NCI-H2029 (cell line): ENCODE data around the gene ATAT1.
"Not testable (repeated sequence)": the region's sequence is repeated elsewhere in the genome, so short reads cannot be mapped to it uniquely, and the experiment has no call there.

Experiments
- DNase-seq: peaks from one replicate; lab custom pipeline; 2025; lab: John Stamatoyannopoulos, UW

Gene ATAT1

DNA sequence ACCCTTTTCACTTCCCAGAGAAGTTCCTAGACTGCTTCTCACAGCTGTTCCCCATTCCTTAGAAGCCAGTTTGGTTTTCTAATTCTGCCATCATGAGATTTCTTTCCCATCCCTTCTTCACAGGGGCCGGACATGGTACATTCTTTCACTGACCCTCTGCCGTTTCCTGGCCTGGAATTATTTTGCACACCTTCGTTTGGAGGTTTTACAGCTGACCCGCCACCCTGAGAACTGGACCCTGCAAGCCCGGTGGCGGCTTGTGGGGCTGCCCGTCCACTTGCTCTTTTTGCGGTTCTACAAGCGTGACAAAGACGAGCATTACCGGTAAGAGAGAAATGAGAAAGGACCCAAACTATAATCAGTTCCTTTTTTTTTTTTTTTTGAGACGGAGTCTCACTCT is 24.5 kb downstream of the ATAT1 start:
- no peak for DNase-seq

DNA sequence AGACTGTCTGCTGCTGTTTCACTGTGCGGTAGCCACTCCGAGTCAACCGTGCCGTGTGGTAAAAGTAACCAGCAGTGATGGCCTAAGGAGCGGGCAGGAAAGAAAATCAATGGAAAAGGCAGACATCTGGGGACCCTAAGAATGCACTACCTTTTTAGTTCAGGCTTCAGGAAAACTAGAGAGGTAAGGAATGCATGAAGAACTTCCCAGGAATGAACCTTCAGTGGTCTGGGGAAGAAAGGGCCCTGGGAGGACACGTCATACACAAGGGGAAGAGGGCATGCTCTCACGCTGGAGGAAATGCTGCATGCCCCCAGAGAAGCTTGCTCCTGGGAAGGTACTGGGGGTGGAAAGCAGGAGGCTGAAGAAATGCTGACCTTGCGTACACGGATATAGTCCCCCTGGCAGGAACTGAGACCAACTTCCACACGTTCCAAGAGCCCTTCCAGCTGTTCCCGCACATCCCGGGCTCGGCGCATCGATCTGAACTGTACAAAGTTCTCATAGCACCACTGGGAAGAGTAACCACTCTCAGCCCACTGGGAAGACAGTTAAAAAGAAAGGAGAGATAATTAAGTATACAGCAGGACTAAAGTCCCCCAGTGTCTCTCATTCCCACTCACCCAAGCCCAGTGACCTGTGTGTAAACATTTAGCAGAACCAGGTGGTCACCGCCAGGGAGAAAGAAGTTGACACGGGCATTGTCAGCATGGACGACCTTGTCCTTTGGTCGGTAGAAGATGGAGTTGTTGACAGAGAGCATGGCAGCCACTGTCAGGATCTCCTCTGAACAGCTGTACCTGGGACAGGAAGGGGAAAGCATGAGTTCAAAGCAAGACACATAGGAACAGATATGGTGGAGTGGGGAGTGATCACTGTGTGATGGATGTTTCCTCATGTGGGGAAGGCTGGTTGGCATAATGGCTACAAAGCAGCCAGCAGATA is 28.4 kb downstream of the ATAT1 start:
- no peak for DNase-seq

GRCh38 chr6:30655743-30656094 is 29.0 kb downstream of the ATAT1 start:
- no peak for DNase-seq

DNA sequence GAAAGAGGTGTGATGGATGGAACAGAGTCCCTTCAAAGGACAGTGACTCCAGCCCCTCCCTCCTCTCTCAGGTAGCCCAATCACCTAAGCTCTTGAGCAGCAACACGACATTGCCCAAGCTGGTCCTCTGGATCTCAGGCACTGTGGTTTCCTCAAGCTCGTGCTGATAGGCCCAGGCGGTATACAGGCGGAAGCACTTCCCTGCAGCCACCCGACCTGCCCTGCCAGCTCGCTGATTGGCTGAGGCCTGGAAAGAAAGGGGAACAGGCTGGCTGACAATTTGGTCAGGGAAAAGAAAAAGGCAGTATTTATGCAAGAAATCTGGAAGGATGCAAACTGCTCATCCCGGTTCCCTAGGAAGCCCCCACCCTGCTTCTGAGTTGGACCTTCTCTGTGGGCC is 29.8 kb downstream of the ATAT1 start:
- no peak for DNase-seq

GRCh38 chr6:30657454-30657853 is 30.8 kb downstream of the ATAT1 start:
- DNase-seq: no peak

DNA sequence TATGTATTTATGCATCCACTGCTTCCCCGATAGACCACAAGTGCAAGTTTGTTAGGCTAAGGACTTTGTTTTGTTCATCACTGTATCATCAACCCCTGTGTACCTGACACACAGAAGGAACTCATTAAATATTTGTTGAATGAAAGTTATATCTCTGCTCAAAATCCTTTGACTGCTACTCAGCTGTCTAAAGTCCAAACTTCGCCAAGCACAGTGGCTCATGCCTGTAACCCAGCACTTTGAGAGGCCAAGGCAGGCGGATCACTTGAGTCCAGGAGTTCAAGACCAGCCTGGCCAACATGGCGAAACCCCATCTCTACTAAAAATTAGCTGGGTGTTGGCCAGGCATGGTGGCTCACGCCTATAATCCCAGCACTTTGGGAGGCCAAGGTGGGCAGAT is 31.2 kb downstream of the ATAT1 start:
- DNase-seq: not testable (repeated sequence)

DNA sequence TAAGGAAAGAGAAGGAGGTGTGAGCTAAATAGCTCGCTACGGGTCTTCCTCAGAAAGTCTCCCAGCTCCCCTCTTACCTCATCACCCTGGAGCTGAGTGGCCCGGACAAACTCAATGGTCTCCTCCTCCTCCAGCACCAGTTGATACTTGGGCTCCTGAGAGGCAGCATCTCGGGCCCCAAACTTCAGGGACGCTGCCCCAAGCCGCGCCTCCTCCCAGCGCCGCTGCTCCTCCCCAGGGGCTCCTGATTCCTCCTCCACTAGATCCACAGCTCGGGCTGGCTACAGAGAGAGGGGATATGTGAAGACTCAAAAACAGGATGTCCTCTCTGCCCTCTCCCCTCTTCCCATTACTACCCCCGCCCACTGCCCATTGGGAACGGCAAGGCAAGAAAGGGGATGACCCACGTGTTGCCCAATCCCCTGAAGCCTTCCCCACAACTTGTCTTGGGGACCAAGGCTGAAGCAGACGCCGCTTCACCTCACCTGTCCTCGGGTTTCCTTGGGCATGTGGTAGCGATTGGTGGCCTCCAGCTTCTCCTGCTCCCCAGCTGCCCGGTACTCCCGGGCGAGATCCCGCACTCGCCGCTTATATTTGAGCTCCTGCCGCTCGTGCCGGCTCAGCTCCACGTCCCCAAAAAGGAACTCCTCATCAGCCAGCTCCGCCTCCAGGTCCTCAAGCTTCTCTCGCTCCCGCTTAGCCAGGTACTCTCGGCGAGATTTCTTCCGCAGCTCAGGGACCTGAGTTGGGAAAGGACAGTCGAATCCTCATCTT is 38.5 kb downstream of the ATAT1 start:
- no peak for DNase-seq

- DNase-seq: not testable (repeated sequence)
These were observed 39.6 kb downstream of the ATAT1 start for GRCh38 chr6:30666300-30666699.

DNA sequence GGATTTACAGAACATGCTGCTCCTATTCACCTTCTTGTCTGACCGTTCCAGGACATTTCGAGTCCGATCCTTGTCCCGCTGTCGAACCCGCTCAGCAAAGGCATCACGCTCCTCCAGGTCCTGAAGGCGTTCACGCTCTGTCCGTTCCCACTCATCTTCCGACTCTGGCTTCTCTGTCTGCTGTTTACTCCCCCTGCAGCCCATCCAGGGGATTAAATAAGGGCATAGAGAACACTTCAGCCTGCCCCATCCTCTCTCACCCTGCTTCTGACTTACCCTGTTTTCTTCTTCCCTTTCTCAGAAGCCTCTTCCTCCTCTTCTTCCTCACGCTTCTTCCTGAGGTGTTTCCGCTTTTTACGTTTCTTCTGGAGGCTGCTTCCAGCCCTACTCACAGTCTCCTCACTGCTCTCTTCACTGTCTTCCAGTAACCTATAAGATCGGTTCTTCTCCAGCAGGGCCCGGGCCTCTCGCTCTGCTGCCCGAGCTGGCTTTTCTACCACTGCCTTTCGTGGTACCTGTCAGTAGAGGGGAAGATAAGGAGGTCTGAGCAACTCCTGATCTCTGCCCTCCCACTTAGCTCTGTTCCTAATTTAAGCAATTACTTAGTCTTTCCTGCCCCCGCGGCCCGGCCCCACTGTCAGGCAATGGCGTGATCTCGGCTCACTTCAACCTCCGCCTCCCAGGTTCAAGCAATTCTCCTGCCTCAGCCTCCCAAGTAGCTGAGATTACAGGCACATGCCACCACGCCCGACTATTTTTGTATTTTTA is 44.3 kb downstream of the ATAT1 start:
- no peak for DNase-seq

DNA sequence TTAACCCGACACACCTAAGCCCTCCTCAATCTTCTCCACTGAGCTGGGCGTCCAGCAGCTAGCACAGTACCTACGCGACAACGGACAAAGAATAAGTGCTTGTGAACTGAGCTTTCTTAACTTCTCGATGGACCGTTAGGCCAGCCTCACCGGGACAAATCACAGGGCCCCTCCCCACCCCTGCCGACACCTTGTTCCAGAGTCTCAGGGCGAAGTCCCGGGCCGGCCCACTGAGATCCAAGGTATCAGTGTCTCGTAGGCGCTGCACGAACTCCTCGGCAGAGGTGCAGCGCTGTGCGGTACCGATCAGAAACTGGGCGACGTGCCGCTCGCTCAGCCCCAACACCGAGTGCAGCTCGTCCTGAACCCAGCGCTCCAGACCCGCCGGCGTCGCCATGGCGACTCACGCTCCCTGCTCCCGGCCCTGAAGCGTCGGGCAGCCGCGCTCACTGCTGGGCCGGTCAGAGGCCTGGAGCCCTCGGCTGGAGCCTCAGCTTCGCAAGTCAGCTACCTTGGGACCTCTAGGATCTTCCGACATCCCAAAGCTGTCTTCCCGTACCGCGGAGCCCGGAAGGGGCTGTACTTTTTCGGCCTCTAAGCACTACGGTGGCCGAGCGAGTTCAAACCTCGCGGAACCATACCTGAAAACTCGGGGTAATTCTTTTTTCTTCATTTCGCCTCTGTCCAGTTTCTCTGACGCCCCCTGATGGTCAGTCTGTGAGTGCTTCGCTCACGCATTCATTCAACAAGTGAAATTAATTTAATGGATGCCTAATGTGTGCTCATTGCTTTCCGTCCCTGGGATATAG is 46.0 kb downstream of the ATAT1 start, which contains the start of gene DHX16:
Gene DHX16, minus strand, starts transcription at position 562 of the 809 bp plus-strand sequence. Its CDS starts 165 bp downstream, at position 397.
- peak; percentile 76 for DNase-seq

DNA sequence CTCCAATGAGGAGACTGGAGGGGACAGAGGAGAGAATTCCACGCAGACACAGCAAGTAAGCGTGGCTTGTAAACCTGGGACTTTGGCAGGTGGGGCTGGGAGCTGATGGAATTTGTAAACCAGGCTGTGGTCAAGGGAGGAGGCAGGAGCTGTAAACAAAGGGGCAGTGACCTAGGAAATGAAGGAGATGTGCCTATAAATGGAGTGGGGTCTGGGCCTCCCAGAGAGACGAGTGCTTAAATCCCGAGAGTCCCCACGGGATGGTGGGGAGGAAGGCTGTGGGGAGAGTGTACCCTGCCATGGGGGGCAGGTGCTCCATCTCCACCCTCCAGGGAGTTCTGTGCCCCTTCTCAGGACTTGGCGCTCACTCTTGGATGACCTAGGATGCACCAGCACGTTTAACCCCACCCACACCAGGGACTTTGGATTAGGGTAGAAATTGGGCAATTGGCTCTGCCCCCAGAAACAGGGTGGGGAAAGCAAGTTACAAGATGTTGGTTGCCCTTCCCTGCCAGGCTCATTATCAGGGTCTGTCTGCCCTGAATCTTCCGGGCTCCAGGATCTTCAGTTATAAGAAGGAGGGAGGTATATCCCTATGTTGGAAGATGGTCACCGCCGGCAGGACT is 50.1 kb downstream of the ATAT1 start:
- DNase-seq: no peak

- DNase-seq: peak; percentile 63
These were observed 52.5 kb downstream of the ATAT1 start for GRCh38 chr6:30678964-30679726.

GRCh38 chr6:30679765-30680535 is 53.3 kb downstream of the ATAT1 start:
- no peak for DNase-seq

- no peak for DNase-seq
These were observed 55.1 kb downstream of the ATAT1 start for GRCh38 chr6:30681766-30682142.

DNA sequence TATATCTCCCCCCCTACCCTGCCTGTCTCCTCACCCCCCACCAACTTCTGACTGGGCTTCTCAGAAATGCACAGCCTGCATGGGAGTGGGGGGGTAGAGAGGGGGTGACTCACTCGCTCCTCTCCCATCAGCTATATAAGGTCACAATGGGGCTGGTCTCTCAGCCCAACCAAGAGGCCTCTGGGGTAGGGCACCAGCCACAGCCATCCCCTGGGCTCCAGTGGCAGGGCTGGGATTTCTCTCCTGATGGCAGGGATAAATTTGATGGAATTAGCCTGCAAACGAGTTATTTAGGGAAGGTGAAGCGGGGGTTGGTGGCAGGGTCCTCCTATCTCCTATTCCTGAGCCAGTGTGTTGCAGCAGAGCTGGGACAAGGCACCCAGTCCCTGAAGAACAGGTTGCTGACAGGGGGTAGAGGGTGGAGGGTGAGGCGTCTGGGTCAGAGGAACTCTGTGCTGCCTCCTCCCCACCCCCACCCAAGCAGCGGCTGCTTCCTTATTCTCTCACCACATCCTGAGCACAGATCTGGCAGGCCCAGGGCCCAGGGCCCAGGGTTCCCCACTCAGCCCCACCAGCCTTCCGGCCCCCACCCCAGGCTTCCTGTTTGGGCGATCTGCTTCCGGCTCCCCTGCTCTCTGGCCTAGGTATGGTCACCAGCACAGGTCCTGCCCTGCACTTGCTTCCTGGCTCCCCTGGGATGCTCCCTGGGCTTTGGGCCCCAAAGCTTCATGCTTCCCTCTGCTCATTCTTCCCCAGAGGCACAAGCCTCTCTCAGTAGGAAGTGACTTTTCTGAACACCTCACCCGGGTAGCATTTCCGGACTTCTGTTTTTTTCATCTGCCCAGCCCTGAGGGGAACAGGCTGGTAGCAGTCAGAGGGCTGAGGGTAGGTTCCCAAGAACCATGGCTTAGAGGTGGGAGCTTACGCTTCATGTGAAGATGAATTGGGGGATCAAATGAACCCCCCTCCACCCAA is 55.8 kb downstream of the ATAT1 start:
- DNase-seq: no peak

DNA sequence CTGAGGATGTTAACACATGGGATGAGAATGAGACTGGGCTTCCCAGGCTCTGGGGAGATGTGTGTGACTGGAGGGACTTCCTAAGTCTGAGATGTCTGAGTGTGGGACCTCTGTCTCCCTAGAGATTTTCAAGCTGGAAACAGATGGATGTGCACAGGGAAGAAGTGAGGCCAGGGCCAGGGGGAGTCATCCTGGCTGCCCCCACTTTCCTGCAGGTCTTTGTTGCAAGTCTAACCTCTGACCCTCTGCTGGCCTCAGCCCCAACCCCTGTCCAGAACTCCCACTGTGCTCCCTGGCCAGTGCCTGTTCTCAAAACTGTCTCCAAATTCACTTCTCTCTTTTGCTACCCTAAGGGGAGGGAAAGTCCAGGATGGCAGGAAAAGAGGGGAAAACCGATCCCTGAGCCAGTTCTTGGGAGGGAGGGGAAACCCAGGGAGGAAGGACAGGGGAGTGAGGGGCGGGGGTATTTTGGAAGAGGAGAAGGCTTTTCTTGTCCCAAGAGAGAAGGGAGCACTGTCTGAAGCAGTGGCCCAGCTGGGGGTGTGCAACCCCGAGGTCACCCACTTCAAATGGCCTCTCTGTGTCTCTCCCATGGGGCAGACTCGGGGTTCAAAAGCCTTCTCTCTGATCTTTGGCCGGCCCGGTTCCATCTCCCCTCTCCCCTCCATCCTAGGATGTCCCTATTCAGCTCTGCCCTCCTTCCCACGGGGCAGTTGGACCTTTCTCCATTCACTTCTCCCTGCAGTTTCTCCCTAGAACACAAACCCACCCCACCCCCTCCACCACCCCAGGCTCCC is 56.7 kb downstream of the ATAT1 start:
- no peak for DNase-seq

GRCh38 chr6:30683980-30684338 is 57.3 kb downstream of the ATAT1 start:
- DNase-seq: no peak
